Measurements from ENCODE around the gene NRXN3. TPM values are rescaled to one million over a fixed set of nuclear protein-coding genes. Genes with fewer than 3 reads are reported as not detected.

Gene NRXN3
- total RNA-seq, 1 experiment from 2014 or later, result not detected

- H3K4me2 ChIP-seq (ENCODE audit: low read length), result no peak overlapping the region
- no peak overlapping the region for H3K4me3 ChIP-seq (replicated peaks in 1 of 2; ENCODE audit: low read depth in 1 of 2, low read length in 2 of 2)
- no peaks in the 10 kb centered on the region for H3K27me3 ChIP-seq (ENCODE audit: insufficient read depth, low read length)
- ChIA-PET CTCF (no interaction called here), POLR2A (no interaction called here), RAD21 (ENCODE audit: low non-redundant PET in 1 of 2, low total read pairs in 2 of 2, uncharacterized antibody in 2 of 2, unreplicated experiment in 2 of 2) (no interaction called here)
- no peak overlapping the region for H2AFZ ChIP-seq (ENCODE audit: low read depth, low read length, poor library complexity, severe bottlenecking)
- DNase-seq (ENCODE audit: low read depth, low spot score) (no peak), ATAC-seq (no peak)
- H3K36me3 ChIP-seq (ENCODE audit: control insufficient read depth in 1 of 2, insufficient read depth in 2 of 2, low read length in 2 of 2), result no peaks in the 10 kb centered on the region
- peaks cover 9 to 22% of the 10 kb centered on the region in 2 experiments; a peak in 2 of 4 replicates for H3K9me3 ChIP-seq (ENCODE audit: control insufficient read depth in 1 of 2, insufficient read depth in 1 of 2, low read depth in 1 of 2, low read length in 2 of 2)
- H3K27ac ChIP-seq (ENCODE audit: low read depth, low read length), result no peak overlapping the region
- H4K20me1 ChIP-seq (ENCODE audit: insufficient read depth), result no peaks in the 10 kb centered on the region
- no peaks in the 10 kb centered on the region for H3K9me2 ChIP-seq (ENCODE audit: insufficient read depth)
- TF ChIP-seq POLR2AphosphoS5 (IDR thresholded peaks at IDR 0.05; ENCODE audit: low read depth, low read length), result no peak
- no peak for TF ChIP-seq POLR2A (IDR thresholded peaks at IDR 0.05; ENCODE audit: borderline replicate concordance, extremely low read depth, insufficient read depth, insufficient read length)
- TF ChIP-seq REST (IDR thresholded peaks at IDR 0.05; ENCODE audit: low read depth), result no peak
- TF ChIP-seq ZFX (IDR thresholded peaks at IDR 0.05), result no peak
- TF ChIP-seq ATF3 (IDR thresholded peaks at IDR 0.05), result no peak
- TF ChIP-seq RAD21 (IDR thresholded peaks at IDR 0.05; ENCODE audit: low read depth), result no peak
- TF ChIP-seq CBX3 (IDR thresholded peaks at IDR 0.05; ENCODE audit: low read depth), result no peak
- no peak for TF ChIP-seq JUND (IDR thresholded peaks at IDR 0.05)
- no peak for TF ChIP-seq SRF (IDR thresholded peaks at IDR 0.05; ENCODE audit: low read depth)
- TF ChIP-seq ZNF274 (IDR thresholded peaks at IDR 0.05; ENCODE audit: low read depth, low read length), result no peak
- TF ChIP-seq CTCF (IDR thresholded peaks at IDR 0.05 in 2 of 3, conservative IDR thresholded peaks at IDR 0.05 in 1 of 3; ENCODE audit: borderline replicate concordance in 1 of 3, insufficient read depth in 1 of 3, low read depth in 2 of 3, low read length in 2 of 3), result no peak
- TF ChIP-seq ELF1 (IDR thresholded peaks at IDR 0.05; ENCODE audit: borderline replicate concordance, low read depth), result no peak
- intact Hi-C loops (cut with micrococcal nuclease), result no loop called here
- H3K4me1 ChIP-seq (ENCODE audit: control insufficient read depth in 1 of 2, insufficient read depth in 2 of 2, low read length in 2 of 2), result no peaks in the 10 kb centered on the region
- no peak overlapping the region for H3K9ac ChIP-seq (ENCODE audit: low read length)
- BruUV-seq (replicated peaks), result no TSS peak
- no peaks in the 10 kb centered on the region for H3K79me2 ChIP-seq (ENCODE audit: insufficient read depth, low read length)
These were observed 1416.9 kb downstream of the NRXN3 start for GRCh38 chr14:79586989-79587598.

Measured in HCT116 (cell line).